Measurements from ENCODE around the gene CACNA1E.
A peak's percentile ranks its signal among the peaks of the same experiment; 100 is the strongest.

The CACNA1E gene

GRCh38 chr1:181587870-181588438 is 104.6 kb downstream of the CACNA1E start:
- no peak for DNase-seq (ENCODE audit: low spot score)

- DNase-seq (ENCODE audit: low spot score), result no peak
Measured at GRCh38 chr1:181588631-181589030, 105.3 kb downstream of the CACNA1E start.

- DNase-seq (ENCODE audit: low spot score), result no peak
Measured at GRCh38 chr1:181592255-181592859, 109.0 kb downstream of the CACNA1E start.

- DNase-seq (ENCODE audit: low spot score), result no peak
Measured at GRCh38 chr1:181593042-181593441, 109.7 kb downstream of the CACNA1E start.

GRCh38 chr1:181594553-181594952 is 111.2 kb downstream of the CACNA1E start:
- DNase-seq (ENCODE audit: low spot score), result no peak

- no peak for DNase-seq (ENCODE audit: low spot score)
Measured at GRCh38 chr1:181595234-181595633, 111.9 kb downstream of the CACNA1E start.

GRCh38 chr1:181601186-181601950 is 118.1 kb downstream of the CACNA1E start:
- no peak for DNase-seq (ENCODE audit: low spot score)

- no peak for DNase-seq (ENCODE audit: low spot score)
Measured at GRCh38 chr1:181603735-181604410, 120.6 kb downstream of the CACNA1E start.

- DNase-seq (ENCODE audit: low spot score), result peak; percentile 71
Measured at GRCh38 chr1:181604482-181605249, 121.3 kb downstream of the CACNA1E start.

GRCh38 chr1:181607524-181607923 is 124.2 kb downstream of the CACNA1E start:
- DNase-seq (ENCODE audit: low spot score), result peak; percentile 64

GRCh38 chr1:181608386-181608785 is 125.1 kb downstream of the CACNA1E start:
- DNase-seq (ENCODE audit: low spot score), result no peak

GRCh38 chr1:181608948-181609347 is 125.6 kb downstream of the CACNA1E start:
- no peak for DNase-seq (ENCODE audit: low spot score)

GRCh38 chr1:181612100-181612499 is 128.8 kb downstream of the CACNA1E start:
- DNase-seq (ENCODE audit: low spot score), result no peak

GRCh38 chr1:181618559-181618958 is 135.2 kb downstream of the CACNA1E start:
- DNase-seq (ENCODE audit: low spot score), result no peak

- no peak for DNase-seq (ENCODE audit: low spot score)
Measured at GRCh38 chr1:181620183-181620582, 136.9 kb downstream of the CACNA1E start.

- DNase-seq (ENCODE audit: low spot score), result no peak
Measured at GRCh38 chr1:181623850-181624249, 140.5 kb downstream of the CACNA1E start.

- no peak for DNase-seq (ENCODE audit: low spot score)
Measured at GRCh38 chr1:181626279-181626938, 143.1 kb downstream of the CACNA1E start.

- no peak for DNase-seq (ENCODE audit: low spot score)
Measured at GRCh38 chr1:181630398-181630797, 147.1 kb downstream of the CACNA1E start.

GRCh38 chr1:181630838-181631237 is 147.5 kb downstream of the CACNA1E start:
- no peak for DNase-seq (ENCODE audit: low spot score)

- DNase-seq (ENCODE audit: low spot score), result no peak
Measured at GRCh38 chr1:181632492-181632891, 149.2 kb downstream of the CACNA1E start.

GRCh38 chr1:181632960-181633359 is 149.6 kb downstream of the CACNA1E start:
- DNase-seq (ENCODE audit: low spot score), result no peak

Data from putamen (tissue), 1 donor.